Neuron (in vitro differentiated cells): ENCODE measurements around the gene EGFLAM.

Source experiments
- H2AFZ ChIP-seq: one replicate; pipeline ENCODE4 v1.6.1; 2013; ENCODE audit warnings: low read depth, mild to moderate bottlenecking, inconsistent platforms, low read length, moderate library complexity
- H3K27me3 ChIP-seq: one replicate; pipeline ENCODE4 v1.6.1; 2013; ENCODE audit warnings: low read length; ENCODE audit not compliant: insufficient read depth
- H3K36me3 ChIP-seq: one replicate; pipeline ENCODE4 v1.6.1; 2013; ENCODE audit warnings: low read length; ENCODE audit not compliant: insufficient read depth
- H3K4me1 ChIP-seq: one replicate; pipeline ENCODE4 v1.6.1; 2013; ENCODE audit warnings: low read length; ENCODE audit not compliant: insufficient read depth
- H3K4me3 ChIP-seq: 2 replicates; pipeline ENCODE4 v1.5.1; 2013; ENCODE audit warnings: mild to moderate bottlenecking, low read length, moderate library complexity
- H3K9me3 ChIP-seq: one replicate; pipeline ENCODE4 v1.6.1; 2013; ENCODE audit warnings: low read length

EGFLAM gene

DNA sequence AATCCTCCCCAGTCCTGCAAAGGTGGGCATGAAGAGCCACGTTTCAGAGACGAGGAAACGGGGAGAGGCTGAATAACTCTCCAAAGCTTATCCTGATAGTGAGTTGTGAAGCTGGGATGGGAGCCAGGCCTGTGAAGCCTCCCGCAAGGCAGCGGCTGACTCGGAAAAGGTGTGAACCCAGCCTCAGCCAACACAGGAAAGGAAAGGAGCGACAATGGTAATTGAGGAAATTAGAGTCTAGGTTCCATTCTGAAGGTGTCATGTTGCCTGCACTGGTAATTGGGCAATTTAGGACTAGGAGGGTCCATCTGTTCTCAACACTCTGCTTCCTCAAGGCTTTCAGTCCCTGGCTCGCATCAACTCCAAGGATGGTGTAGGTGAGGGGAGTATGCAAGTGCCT, 214.6 kb downstream of the EGFLAM start:
- Histone ChIP-seq H3K27me3 (no peaks in the 10 kb centered on the region), H3K9me3 (no peaks in the 10 kb centered on the region), H3K36me3 (no peaks in the 10 kb centered on the region), H2AFZ (no peak overlapping the region), H3K4me1 (peaks cover 15% of the 10 kb centered on the region), H3K4me3 (no peak overlapping the region)

DNA sequence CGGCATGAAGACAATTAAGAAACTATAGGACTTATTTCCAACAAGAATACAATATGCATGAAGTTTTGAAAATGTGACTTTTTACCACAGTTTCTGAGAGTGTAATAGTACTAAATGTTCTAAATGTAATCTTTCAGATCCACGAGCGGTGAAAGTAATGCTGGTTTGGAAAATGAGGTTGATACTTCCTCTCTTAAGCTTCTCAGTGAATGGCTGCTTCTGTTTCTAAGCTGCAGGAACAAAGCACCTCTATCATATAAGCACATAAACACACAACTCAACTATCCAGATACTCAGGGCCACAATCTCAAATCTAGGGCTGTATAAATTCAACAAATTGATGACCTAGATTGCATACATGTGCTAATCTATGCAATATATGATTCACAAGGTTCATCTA, 219.8 kb downstream of the EGFLAM start:
- Histone ChIP-seq H3K27me3 (no peaks in the 10 kb centered on the region), H3K4me1 (no peaks in the 10 kb centered on the region), H2AFZ (no peak overlapping the region), H3K4me3 (no peak overlapping the region), H3K9me3 (no peaks in the 10 kb centered on the region), H3K36me3 (peaks cover 18% of the 10 kb centered on the region)

DNA sequence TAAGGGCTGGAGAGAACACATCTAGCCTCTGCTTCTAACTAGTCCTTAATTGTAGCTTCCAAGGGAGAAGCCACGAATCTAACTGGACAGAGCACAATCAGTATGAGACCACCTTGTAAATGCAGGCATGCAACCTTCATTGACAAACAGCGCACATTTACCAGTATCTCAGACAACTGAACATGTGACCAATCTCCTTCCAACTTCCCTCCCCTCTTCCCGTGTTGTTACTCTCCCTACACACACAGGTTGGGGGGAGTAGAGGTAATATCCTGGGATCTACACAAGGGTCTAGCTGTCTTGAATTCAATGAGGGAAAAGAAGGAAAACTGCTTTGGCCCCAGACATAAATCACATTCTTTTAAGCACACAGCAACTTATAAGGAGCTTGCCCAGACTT, 220.5 kb downstream of the EGFLAM start:
- Histone ChIP-seq H3K4me3 (no peak overlapping the region), H3K4me1 (no peaks in the 10 kb centered on the region), H3K27me3 (no peaks in the 10 kb centered on the region), H2AFZ (no peak overlapping the region), H3K9me3 (no peaks in the 10 kb centered on the region), H3K36me3 (peaks cover 21% of the 10 kb centered on the region)

DNA sequence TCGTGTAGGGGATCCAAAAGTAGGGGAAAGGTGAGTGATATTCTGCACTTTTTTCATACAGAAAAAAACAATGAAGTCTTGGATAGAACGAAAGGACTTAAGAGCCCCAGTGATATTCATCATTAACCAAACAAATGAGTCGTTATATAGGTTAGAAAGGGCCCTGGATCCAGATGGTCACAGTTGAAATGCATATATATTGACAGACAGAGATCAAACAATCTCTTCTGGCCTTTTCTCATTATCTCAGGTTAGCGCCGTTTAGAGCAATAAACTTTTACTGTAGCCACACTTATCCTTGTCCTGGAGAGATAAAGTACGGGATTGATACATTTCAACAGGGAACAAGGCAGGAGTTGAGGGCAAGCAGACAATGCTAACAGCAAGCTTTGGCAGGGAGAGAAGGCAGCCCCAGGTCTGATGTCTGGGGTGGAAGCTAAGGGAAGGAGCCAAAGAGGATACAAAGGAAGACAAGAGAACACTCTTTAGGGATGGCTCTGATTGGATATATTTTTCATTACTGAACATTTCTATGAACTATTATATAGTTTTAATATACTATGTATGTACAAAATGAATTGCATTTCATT, 221.1 kb downstream of the EGFLAM start:
- H2AFZ ChIP-seq = no peak overlapping the region
- no peaks in the 10 kb centered on the region for H3K4me1 ChIP-seq
- H3K4me3 ChIP-seq = no peak overlapping the region
- peaks cover 24% of the 10 kb centered on the region for H3K36me3 ChIP-seq
- no peaks in the 10 kb centered on the region for H3K9me3 ChIP-seq
- no peaks in the 10 kb centered on the region for H3K27me3 ChIP-seq

DNA sequence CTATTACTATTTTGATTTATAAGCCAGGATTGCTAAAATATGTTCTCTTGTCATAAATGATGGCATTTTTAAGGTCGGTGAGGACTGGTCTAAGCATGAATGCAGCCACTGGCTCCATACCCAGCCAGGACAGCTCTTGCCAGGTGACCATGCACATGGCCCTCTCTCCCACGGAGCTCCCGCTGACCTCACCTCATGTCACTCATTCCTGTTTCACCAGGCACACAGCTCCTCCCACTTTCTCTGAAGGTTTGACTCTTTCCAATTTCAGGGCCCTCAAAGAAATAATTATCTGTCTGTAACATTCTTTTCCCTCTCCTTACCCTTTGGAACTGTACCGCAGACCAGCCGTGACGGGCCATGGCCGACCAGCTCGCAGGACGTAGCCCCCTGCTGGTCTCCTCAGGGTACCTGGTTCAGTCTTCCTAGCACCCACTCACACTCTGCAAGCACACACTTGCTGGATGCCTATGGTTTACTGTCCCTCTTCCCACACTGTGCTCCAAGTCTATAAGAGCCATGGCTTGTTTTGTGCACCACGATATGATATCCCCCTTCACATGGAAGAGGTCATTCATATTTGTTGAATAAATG, 225.5 kb downstream of the EGFLAM start:
- Histone ChIP-seq H2AFZ (no peak overlapping the region), H3K36me3 (peaks cover 51% of the 10 kb centered on the region), H3K27me3 (no peaks in the 10 kb centered on the region)

DNA sequence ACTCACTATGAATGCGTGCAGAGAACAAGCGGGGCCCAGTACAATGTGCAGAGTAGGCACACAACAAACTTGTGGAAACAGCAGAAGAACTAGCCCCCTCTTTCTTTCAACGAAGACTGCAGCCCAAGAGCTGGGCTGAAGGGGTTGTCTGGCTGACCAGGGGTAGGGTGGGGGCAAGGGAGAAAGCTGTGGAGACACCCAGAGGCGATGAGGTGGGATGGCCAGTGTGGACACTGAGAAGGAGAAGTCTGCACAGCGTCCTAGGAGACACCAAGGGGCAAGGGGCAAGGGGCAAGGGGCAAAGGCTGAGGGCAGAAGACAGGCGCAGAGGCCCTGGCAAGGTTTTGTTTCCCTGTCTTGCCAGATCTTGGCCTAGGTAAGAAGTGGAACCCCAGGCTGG, 235.8 kb downstream of the EGFLAM start:
- peaks cover 46% of the 10 kb centered on the region for H3K36me3 ChIP-seq
- H3K4me1 ChIP-seq = no peaks in the 10 kb centered on the region
- H2AFZ ChIP-seq = no peak overlapping the region
- no peaks in the 10 kb centered on the region for H3K9me3 ChIP-seq
- no peak overlapping the region for H3K4me3 ChIP-seq
- H3K27me3 ChIP-seq = no peaks in the 10 kb centered on the region

More for the DNA sequence above, 225.5 kb downstream of the EGFLAM start:
- H3K4me3 ChIP-seq = no peak overlapping the region
- H3K4me1 ChIP-seq = no peaks in the 10 kb centered on the region
- no peaks in the 10 kb centered on the region for H3K9me3 ChIP-seq

DNA sequence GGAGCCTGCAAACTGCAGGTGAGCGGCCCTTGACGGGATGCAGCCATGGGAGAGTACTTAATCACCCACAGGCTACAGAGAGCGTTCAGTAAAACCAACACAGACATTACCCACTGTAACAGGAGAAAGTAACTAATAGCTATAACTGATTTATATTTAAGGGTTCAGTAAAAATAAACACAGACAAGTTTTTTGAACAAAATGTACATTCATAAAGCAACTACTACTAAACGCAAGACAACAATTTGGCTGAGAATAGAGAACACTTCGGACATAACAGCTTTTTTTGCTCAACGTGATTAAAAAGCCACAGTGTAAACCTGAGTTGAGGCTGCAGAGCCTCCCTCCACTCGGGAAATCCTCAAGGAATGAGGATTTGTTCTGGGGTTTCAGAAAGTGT, 236.4 kb downstream of the EGFLAM start:
- H3K4me1 ChIP-seq = no peaks in the 10 kb centered on the region
- no peak overlapping the region for H3K4me3 ChIP-seq
- H3K36me3 ChIP-seq = peaks cover 46% of the 10 kb centered on the region
- H2AFZ ChIP-seq = no peak overlapping the region
- no peaks in the 10 kb centered on the region for H3K27me3 ChIP-seq
- no peaks in the 10 kb centered on the region for H3K9me3 ChIP-seq

DNA sequence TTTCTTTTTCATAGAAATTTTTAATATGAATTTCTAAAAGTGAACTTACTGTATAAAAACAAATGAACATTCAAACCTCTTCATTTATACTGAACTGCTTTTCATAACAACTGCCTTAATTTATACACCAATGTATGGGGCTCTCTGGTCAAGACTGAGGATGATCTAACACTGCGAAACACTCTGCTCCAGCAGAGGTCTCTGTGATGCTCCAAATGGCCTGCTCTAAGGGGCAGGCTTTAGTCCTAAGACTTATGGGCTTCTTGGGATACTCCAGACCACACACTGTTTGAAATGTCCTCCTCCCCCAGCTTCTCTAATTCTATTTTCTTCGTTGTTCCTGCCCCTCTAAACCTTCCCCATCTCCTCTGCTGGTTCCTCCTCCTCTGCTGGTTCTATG, 239.6 kb downstream of the EGFLAM start:
- H3K4me1 ChIP-seq = no peaks in the 10 kb centered on the region
- H3K36me3 ChIP-seq = peaks cover 37% of the 10 kb centered on the region
- no peaks in the 10 kb centered on the region for H3K27me3 ChIP-seq
- no peak overlapping the region for H2AFZ ChIP-seq
- H3K4me3 ChIP-seq = no peak overlapping the region
- H3K9me3 ChIP-seq = no peaks in the 10 kb centered on the region

DNA sequence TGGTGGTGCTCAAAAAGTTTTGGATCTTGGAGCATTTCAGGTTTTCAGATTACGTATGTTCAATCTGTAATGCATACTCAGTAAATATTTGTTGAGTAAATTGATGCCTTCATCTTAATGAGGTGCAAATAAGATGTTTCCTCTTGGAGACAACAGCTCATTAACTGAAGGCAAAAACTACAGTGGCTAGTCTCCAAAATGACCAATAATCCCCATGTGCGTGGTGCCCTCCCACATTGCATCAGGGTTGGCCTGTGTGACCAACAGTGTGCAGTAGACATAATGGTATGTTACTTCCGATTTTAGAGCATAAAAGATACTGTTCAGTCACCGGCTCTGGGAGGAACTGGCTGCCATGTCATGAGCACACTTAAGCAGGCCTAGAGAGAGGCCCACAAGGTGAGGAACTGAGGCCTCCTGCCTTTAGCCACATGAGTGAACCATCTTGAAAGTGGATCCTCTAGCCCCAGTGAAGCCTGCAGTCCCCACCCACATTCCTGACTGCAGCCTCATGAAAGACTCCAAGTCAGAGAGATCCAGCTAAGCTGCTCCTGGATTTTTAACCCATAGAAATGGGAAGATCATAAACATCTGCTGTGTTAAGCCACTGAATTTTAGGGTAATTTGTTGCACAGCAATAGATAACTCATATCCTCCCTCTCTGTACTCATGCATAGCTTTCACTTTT, 242.4 kb downstream of the EGFLAM start:
- Histone ChIP-seq H3K4me3 (no peak overlapping the region), H3K27me3 (no peaks in the 10 kb centered on the region), H2AFZ (no peak overlapping the region), H3K36me3 (peaks cover 25% of the 10 kb centered on the region), H3K4me1 (no peaks in the 10 kb centered on the region), H3K9me3 (no peaks in the 10 kb centered on the region)

DNA sequence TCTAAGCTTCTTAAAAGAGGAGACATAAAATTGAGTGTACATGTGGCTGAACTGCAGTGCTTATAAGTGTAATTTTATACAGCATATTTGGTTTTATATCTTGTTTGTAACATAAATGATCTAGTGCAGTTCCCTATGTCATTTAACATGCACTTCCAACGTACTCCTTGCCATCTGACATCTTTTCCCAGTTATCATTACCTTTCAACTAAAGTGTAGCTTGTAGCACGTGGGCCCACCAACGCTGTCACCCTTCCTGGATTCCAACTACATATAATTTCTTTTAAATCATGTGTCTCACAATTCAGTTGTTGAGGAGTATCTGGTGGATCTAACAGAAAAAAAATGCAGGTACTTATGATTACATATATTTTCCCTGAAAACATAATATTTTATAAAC, 247.9 kb downstream of the EGFLAM start:
- H3K27me3 ChIP-seq = no peaks in the 10 kb centered on the region
- peaks cover 26% of the 10 kb centered on the region for H3K36me3 ChIP-seq
- H3K4me3 ChIP-seq = no peak overlapping the region
- H3K4me1 ChIP-seq = no peaks in the 10 kb centered on the region
- no peaks in the 10 kb centered on the region for H3K9me3 ChIP-seq
- no peak overlapping the region for H2AFZ ChIP-seq

DNA sequence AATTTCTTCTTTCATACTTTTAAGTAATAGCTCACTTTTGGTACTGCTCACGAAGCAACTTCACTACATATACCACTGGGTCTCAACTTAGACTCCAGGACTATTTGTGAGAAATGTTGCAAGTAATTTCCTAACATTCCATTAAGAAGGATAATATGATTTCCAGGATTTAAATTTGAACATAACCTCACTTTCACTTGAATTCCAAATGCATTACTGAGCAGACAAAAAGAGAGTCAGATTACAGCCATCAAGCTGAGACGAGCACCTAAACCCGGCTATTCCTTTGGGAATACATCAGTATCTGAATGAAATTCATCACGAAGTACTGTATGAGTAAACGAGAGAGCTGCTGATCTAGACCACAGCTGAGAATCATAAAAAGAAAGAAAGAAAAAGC, 250.8 kb downstream of the EGFLAM start:
- H3K4me1 ChIP-seq = no peaks in the 10 kb centered on the region
- H3K4me3 ChIP-seq = no peak overlapping the region
- H3K27me3 ChIP-seq = no peaks in the 10 kb centered on the region
- peaks cover 27% of the 10 kb centered on the region for H3K36me3 ChIP-seq
- no peaks in the 10 kb centered on the region for H3K9me3 ChIP-seq
- no peak overlapping the region for H2AFZ ChIP-seq
